Transverse colon (tissue), 4 donors: ENCODE data around the gene CAMK2D.

Experiments used
- CTCF ChIP-seq, 5 experiments: fragments of 200-600 bp in 3 of 5; fragments of 450-650 bp in 2 of 5; sonication (generic) in 3 of 5; IDR thresholded peaks; 1 replicate in 2 of 5; 2 replicates in 3 of 5; pipeline ENCODE4 v1.5.1; 2016 to 2017; ENCODE audit warnings: antibody characterized with exemption in 5 of 5, inconsistent platforms in 3 of 5, mild to moderate bottlenecking in 2 of 5, moderate library complexity in 1 of 5
- EP300 ChIP-seq: sonication (generic); formaldehyde crosslinking; IDR thresholded peaks from one replicate; pipeline ENCODE4 v1.6.1; 2017; ENCODE audit warnings: antibody characterized with exemption, low read depth
- POLR2A ChIP-seq: fragments of 450-650 bp; IDR thresholded peaks from one replicate; pipeline ENCODE4 v1.6.1; 2016; ENCODE audit warnings: antibody characterized with exemption, mild to moderate bottlenecking, moderate library complexity
- POLR2AphosphoS5 ChIP-seq, 3 donors: sonication (generic); formaldehyde crosslinking; IDR thresholded peaks; one replicate each; pipeline ENCODE4 v1.6.1; 2016; ENCODE audit warnings: antibody characterized with exemption in 3 of 3

GRCh38 chr4:113575401-113575800 is 186.1 kb downstream of the CAMK2D start:
- TF ChIP-seq POLR2A (no peak), CTCF (IDR thresholded peaks at IDR 0.05) (no peak), POLR2AphosphoS5 (IDR thresholded peaks at IDR 0.05) (no peak), EP300 (no peak)
